GF-D8 (cell line): Measurements from ENCODE around the gene FANCD2.
"Not testable (repeated sequence)": the region's sequence is repeated elsewhere in the genome, so short reads cannot be mapped to it uniquely, and the experiment has no call there.

Experiments used
- DNase-seq: peaks from one replicate; lab custom pipeline; 2025; lab: John Stamatoyannopoulos, UW

The FANCD2 gene

DNA sequence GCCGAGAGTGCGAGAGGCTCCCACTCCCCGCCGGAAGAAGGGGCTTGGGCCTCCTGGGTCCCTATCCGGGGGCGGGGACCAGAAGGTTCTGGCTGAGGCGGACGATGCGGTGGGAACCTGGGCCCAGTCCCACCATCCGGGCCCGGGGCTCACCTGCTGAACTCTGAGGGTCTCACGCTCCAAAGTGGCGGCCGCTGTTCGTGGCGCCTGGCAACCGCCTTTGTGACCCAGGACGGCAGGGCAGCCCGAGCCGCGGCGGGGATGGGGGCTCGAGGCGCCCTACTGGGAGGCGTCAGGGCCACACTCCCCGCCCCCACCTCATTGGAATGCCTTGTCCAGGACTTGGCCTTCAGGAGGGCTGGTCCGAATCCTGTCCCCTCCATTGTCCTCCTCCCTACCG, 81.9 kb downstream of the FANCD2 start, which contains the start of gene FANCD2OS:
Gene FANCD2OS, minus strand, starts transcription at position 165 of the 400 bp plus-strand sequence. CDS start 3,481 bp downstream, outside the sequence.
- no peak for DNase-seq

DNA sequence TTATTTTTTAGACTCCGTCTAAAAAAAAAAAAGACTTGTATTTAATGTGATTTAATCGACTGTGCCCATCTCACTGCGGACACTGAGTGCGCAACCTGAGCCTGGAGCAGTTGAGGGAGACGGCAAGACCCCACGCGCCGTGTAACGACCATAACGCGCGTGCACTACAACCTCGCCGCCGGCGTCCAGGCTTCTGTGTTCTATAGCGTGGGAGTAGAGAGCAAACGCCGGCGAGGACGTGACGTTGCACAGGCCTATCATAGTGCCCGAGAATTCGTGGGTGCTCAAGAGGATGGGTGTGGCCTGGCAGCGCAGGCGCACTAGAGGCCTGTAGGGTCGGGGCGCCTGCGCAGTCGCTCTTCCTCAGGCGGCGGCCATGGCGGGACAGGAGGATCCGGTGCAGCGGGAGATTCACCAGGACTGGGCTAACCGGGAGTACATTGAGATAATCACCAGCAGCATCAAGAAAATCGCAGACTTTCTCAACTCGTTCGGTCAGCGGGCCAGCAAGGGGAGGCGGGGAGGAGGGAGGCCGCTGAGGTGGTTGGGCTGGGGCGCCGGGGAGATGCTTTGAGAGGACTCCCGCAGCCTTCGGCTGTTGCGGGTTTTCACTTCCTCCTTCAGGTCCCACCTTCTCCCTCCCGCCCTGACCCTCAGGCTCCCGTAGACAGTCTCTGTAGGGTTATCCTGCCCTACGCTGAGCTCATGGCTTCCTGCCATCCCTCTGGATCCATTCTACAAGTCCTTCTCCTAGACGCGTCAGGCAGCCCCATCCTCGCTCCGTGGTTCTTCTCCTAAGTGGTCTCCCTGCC, 89.3 kb downstream of the FANCD2 start, which contains the start of gene BRK1:
Gene BRK1, plus strand, starts transcription at position 350 of the 812 bp plus-strand sequence. Its CDS starts 27 bp downstream, at position 377.
- peak; percentile 93 for DNase-seq

DNA sequence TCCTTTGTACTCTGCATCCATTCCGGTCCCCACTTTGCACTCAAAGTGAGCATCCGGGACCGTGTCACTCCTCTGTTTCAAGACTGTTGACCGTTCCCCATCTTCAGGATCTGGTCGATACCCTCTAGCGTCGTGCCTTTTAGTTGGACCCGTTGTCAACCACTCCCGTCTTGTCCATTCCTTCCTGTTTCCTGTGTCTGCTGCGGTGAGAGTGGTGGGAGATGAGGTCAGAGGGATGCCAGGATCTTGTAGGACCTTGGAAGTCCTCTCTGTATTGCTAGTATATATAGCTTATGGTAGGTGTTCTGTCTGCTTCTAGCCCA, 89.9 kb downstream of the FANCD2 start:
- no peak for DNase-seq

GRCh38 chr3:10116928-10117327, 90.7 kb downstream of the FANCD2 start:
- DNase-seq = no peak

- no peak for DNase-seq
Measured at GRCh38 chr3:10119376-10119775, 93.1 kb downstream of the FANCD2 start.

GRCh38 chr3:10121064-10121463, 94.8 kb downstream of the FANCD2 start:
- no peak for DNase-seq

- no peak for DNase-seq
Measured at GRCh38 chr3:10122724-10123123, 96.5 kb downstream of the FANCD2 start.

- DNase-seq = not testable (repeated sequence)
Measured at GRCh38 chr3:10135872-10136271, 109.6 kb downstream of the FANCD2 start.

DNA sequence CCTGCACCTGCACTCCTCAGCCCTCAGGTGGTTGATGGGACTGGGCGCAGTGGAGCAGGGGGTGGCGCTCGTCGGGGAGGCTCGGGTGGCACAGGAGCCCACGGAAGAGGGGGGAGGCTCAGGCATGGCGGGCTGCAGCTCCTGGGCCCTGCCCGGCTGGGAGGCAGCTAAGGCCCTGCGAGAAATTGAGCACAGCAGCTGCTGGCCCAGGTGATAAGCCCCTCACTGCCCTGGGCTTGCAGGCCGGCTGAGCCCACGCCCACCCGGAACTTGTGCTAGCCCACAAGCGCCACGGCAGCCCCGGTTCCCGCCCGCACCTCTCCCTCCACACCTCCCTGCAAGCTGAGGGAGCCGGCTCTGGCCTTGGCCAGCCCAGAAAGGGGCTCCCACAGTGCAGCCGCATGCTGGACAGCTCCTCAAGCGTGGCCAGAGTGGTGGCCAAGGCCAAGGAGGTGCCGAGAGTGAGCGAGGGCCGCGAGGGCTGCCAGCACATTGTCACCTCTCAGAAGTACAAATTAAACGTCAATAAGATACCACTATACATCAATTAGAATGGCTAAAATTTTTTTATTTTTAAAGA, 110.3 kb downstream of the FANCD2 start:
- no peak for DNase-seq

DNA sequence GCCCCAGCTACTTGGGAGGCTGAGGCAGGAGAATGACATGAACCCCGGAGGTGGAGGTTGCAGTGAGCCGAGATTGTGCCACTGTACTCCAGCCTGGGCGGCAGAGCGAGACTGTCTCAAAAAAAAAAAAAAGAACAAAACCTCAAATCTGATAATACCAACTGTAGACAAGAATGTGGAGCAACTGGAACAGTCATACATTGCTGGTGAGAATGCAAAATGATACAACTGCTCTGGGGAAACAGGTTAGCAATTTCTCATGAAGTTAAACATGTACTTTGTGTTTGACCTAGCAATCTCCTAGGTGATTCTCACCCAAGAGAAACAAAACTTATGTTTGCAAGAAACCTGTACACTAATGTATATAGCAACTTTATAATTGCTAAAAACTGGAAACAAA, 110.9 kb downstream of the FANCD2 start:
- DNase-seq = peak; percentile 46

- DNase-seq = no peak
Measured at GRCh38 chr3:10140996-10141546, 114.8 kb downstream of the FANCD2 start.

DNA sequence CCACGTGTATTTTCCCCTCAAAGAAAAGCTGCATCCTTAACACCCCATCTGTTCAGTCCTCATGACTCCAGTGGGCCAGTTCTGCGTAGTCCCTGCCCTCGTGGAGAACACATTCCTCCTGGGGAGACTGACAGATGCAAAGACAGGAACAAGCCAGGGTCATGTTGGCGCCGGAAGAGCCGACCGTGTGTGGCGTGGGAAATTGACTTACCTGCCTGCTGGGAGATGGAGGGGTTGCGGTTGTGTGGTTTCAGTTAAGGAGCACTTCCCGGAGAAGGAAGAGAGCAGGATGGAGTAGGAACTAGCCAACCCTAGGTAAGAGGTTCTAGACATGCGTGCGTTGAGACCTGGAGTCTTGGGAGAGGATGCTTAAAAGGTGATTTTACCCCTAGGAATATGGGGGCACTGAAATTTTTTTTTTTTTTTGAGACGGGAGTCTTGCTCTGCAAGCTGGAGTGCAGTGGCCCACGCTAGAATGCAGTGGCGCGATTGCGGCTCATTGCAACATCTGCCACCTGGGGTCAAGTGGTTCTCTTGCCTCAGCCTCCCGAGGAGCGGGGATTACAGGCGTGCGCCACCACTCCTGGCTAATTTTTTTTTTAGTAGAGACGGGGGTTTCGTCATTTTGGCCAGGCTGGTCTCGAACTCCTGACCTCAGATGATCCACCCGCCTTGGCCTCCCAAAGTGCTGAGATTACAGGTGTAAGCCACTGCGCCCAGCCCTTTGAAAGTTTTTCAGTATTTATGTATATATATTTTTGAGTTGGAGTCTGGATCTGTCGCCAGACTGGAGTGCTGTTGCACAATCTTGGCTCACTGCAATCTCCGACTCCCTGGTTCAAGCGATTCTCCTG, 116.7 kb downstream of the FANCD2 start:
- DNase-seq = no peak

- DNase-seq = no peak
Measured at GRCh38 chr3:10145685-10146084, 119.4 kb downstream of the FANCD2 start.

GRCh38 chr3:10149226-10149625, 123.0 kb downstream of the FANCD2 start:
- no peak for DNase-seq

DNA sequence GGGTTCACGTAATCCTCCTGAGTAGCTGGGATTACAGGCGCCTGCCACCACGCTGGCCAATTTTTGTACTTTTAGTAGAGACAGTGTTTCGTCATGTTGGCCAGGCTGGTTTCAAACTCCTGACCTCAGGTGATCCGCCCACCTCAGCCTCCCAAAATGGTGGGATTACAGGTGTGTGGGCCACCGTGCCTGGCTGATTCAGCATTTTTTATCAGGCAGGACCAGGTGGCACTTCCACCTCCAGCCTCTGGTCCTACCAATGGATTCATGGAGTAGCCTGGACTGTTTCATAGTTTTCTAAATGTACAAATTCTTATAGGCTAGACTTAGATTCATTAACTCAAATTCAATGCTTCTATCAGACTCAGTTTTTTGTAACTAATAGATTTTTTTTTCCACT, 124.8 kb downstream of the FANCD2 start:
- no peak for DNase-seq
